IPS-18c (cell line): Measurements from ENCODE around the gene MND1.
"Not testable (repeated sequence)": the region's sequence is repeated elsewhere in the genome, so short reads cannot be mapped to it uniquely, and the experiment has no call there.

Experiments
- H3K4me3 ChIP-seq: 2 replicates; pipeline ENCODE4 v1.7.0; 2013; ENCODE audit warnings: low read depth, mild to moderate bottlenecking, low read length, moderate library complexity; ENCODE audit not compliant: insufficient read depth
- H3K9me3 ChIP-seq: one replicate; pipeline ENCODE4 v1.6.1; 2013; ENCODE audit warnings: mild to moderate bottlenecking, low read length, moderate library complexity; ENCODE audit not compliant: control insufficient read depth, insufficient read depth

Gene MND1

DNA sequence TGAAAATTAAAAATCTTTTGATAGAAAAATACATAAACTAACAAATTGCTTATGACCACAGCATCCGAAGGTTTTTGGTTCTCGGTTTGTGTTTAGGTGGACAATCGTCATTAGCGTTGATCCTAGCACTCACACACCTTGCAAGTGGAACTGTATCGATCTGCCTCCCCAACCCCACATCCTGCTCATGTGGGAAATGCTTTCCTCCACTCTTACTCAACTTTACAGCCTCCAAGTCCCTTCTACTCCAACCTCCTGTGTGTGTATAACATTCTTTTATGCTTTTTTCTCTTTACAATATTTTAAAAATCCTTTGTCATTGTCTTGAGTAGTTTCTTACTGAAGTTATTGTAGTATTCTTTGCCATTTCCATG, 106.0 kb downstream of the MND1 start:
- Histone ChIP-seq H3K9me3 (peaks cover 2% of the 10 kb centered on the region), H3K4me3 (no peak overlapping the region)

GRCh38 chr4:153451145-153451544, 106.7 kb downstream of the MND1 start:
- not testable (repeated sequence) for H3K9me3 ChIP-seq, H3K4me3 ChIP-seq

DNA sequence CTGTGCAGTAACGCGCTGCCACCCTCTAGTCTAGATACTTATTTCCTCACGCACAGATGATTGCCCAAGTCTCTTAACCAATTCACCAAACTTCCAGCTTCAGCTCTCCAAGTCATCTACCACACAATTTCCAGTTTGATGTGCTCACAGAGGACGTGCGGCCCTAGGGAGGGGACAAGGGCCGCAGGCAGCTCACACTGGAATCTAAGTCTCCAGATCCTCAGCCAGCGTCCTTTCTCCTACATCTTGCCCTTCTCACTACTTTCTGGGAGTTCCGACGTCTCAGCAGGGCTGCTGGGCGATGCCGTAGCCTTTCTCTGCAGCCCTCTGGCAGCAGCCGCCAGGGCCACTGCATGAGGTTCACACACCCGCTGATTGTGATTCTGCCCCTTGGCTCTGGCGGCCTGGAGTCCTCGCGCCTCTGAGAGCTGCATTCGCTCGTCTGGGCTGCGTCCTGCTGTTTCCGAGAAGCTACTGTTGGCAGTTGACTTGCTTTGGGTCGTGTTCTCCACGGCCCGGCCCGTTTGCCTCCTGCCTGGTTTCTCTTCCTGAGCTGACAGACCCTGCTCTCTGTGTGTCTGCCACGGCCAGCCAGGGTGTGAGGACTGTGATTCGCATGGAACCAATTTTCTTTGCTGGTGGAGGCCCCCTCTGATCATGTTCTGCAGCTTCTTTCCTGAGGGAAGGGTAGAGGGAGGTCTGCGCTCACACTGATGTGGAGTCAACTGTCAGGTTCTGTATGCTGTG, 107.6 kb downstream of the MND1 start:
- Histone ChIP-seq H3K9me3 (peaks cover 2% of the 10 kb centered on the region), H3K4me3 (no peak overlapping the region)

DNA sequence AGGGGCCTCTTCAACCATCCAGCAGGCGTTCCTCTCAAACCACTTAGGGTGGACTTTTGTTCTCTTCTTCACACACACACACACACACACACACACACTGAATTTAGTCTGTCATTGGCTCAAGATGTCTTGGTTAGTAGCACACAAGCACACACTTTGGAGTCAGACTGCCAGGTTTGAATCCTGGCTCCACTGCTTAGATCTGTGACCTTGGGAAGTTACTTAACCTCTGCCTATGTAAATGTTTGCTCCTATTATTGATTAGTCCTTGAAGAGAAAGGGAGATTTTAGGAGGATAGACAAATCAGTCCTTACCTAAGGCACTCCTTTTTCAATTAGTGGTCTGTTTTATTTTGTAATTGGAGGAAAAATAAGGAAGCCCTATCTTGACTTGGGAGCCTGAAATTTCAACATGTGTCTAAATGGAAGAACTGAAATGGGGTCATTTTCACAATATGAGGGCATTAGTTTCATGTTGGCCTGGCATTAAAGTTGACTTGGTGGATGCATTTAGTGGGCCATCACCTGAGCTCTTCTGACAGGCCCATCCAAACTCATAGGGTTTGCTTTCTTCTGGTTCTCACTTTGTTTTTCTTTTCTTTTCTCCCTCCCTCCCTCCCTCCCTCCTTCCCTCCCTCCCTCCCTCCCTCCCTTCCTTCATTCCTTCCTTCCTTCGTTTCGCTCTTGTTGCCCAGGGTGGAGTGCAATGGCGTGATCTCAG, 108.3 kb downstream of the MND1 start:
- Histone ChIP-seq H3K9me3 (peaks cover 2% of the 10 kb centered on the region), H3K4me3 (no peak overlapping the region)

- peaks cover under 1% of the 10 kb centered on the region for H3K9me3 ChIP-seq
- H3K4me3 ChIP-seq: no peak overlapping the region
These were observed 108.9 kb downstream of the MND1 start for GRCh38 chr4:153453402-153453801.

- no peaks in the 10 kb centered on the region for H3K9me3 ChIP-seq
- H3K4me3 ChIP-seq: no peak overlapping the region
These were observed 114.5 kb downstream of the MND1 start for GRCh38 chr4:153458969-153459368.

DNA sequence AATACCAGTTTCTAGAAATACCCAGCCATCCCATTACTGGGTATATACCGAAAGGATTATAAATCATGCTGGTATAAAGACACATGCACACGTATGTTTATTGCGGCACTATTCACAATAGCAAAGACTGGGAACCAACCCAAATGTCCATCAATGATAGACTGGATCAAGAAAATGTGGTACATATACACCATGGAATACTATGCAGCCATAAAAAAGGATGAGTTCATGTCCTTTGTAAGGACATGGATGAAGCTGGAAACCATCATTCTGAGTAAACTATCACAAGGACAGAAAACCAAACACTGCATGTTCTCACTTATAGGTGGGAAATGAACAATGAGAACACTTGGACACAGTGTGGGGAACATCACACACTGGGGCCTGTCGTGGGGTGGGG, 117.1 kb downstream of the MND1 start:
- not testable (repeated sequence) for H3K4me3 ChIP-seq, H3K9me3 ChIP-seq

DNA sequence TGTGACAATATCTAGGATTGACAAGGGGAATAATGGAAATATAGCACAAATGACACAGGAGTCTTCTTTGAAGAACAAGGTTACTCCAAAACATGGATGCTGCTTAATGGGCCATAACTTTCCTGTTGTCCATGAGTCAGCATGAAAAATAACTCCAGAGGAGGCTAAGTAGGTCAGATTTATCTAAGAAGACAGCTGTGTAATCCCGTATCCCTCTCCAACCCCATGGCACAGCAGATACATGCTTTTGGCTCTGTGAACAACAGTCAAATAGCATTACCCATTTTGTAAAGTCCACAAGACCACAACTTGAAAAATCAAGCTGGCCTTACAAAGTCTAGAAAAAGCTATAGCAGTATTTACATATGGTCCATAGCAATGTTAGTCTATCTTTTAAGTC, 119.6 kb downstream of the MND1 start:
- H3K4me3 ChIP-seq: no peak overlapping the region
- H3K9me3 ChIP-seq: no peaks in the 10 kb centered on the region
